Prostate gland (tissue), 2 donors: ENCODE measurements around the gene KIF1B. TPM values are rescaled to one million over a fixed set of nuclear protein-coding genes. Genes with fewer than 3 reads are reported as not detected.

Experiments used
- DNase-seq: peaks from one replicate; pipeline ENCODE4 v3.0.0-alpha.2; 2019; ENCODE audit warnings: low spot score
- H3K27ac ChIP-seq, 2 donors: fragments of 200-600 bp; sonication (generic); 2 replicates each; pipeline ENCODE4 v1.5.1; 2017 to 2019
- H3K27me3 ChIP-seq: fragments of 200-600 bp; sonication (generic); replicated peaks from 2 replicates; pipeline ENCODE4 v1.5.1; 2019; ENCODE audit not compliant: insufficient read depth
- H3K36me3 ChIP-seq, 2 donors: fragments of 200-600 bp; sonication (generic); 1 replicate in 1 of 2; 2 replicates in 1 of 2; pipeline versions ENCODE4 v1.5.1 to v1.8.1; 2017 to 2019
- H3K4me1 ChIP-seq: fragments of 200-600 bp; sonication (generic); replicated peaks from 2 replicates; pipeline ENCODE4 v1.5.1; 2019
- H3K4me3 ChIP-seq, 2 donors: fragments of 200-600 bp; sonication (generic); 2 replicates each; pipeline ENCODE4 v1.5.1; 2017 to 2019
- H3K9me3 ChIP-seq: fragments of 200-600 bp; sonication (generic); 2 replicates; pipeline ENCODE4 v1.5.1; 2017
- CTCF ChIP-seq, 4 experiments: fragments of 200-600 bp in 2 of 4; fragments of 450-650 bp in 2 of 4; sonication (generic) in 2 of 4; IDR thresholded peaks; 1 replicate in 3 of 4; 2 replicates in 1 of 4; pipeline ENCODE4 v1.5.1; 2016 to 2019; ENCODE audit warnings: antibody characterized with exemption in 4 of 4, mild to moderate bottlenecking in 2 of 4, moderate library complexity in 2 of 4
- POLR2A ChIP-seq: fragments of 450-650 bp; IDR thresholded peaks from one replicate; pipeline ENCODE4 v1.6.1; 2016; ENCODE audit warnings: antibody characterized with exemption, mild to moderate bottlenecking
- POLR2AphosphoS5 ChIP-seq: sonication (generic); formaldehyde crosslinking; IDR thresholded peaks from one replicate; pipeline ENCODE4 v1.6.1; 2017; ENCODE audit warnings: antibody characterized with exemption
- WGBS: methylation state at CpG from one replicate; pipeline ENCODE4 v1.1.5; 2018; 5-methylcytosine and 5-hydroxymethylcytosine counted together
- intact Hi-C: fragments of 100-400 bp; cut with DNase I; formaldehyde crosslinking; loops from one replicate; pipeline ENCODE4 v1.14.2; 2022
- total RNA-seq, 2 donors: library from RNA; depleted of rRNA; stranded (reverse); fragments of >200 nt; gene quantifications; one replicate each; pipeline ENCODE4 v1.1.0, GENCODE V29; 2016

The KIF1B gene
- total RNA-seq, 2 donors from 2014 or later: 31.3 to 56.8 TPM

GRCh38 chr1:10229903-10230302, 19.5 kb downstream of the KIF1B start:
- no peak overlapping the region for H3K27ac ChIP-seq
- 93% methylated on average over 5 of the region's 5 CpGs for WGBS
- H3K9me3 ChIP-seq: no peaks in the 10 kb centered on the region
- TF ChIP-seq POLR2AphosphoS5 (no peak), CTCF (IDR thresholded peaks at IDR 0.05) (no peak), POLR2A (no peak)
- intact Hi-C loops: no loop called here
- no peak overlapping the region for H3K4me3 ChIP-seq
- no peak for DNase-seq
- no peaks in the 10 kb centered on the region for H3K27me3 ChIP-seq
- H3K36me3 ChIP-seq: no peaks in the 10 kb centered on the region
- H3K4me1 ChIP-seq: no peaks in the 10 kb centered on the region

- Histone ChIP-seq H3K27me3 (no peaks in the 10 kb centered on the region), H3K36me3 (no peaks in the 10 kb centered on the region), H3K9me3 (no peaks in the 10 kb centered on the region), H3K27ac (no peak overlapping the region), H3K4me1 (no peaks in the 10 kb centered on the region), H3K4me3 (no peak overlapping the region)
- no peak for DNase-seq
- intact Hi-C loops: no loop called here
- 21% methylated on average over 5 of the region's 5 CpGs for WGBS
- TF ChIP-seq CTCF (IDR thresholded peaks at IDR 0.05) (no peak), POLR2AphosphoS5 (no peak), POLR2A (no peak)
These were observed 21.8 kb downstream of the KIF1B start for GRCh38 chr1:10232163-10232562.

DNA sequence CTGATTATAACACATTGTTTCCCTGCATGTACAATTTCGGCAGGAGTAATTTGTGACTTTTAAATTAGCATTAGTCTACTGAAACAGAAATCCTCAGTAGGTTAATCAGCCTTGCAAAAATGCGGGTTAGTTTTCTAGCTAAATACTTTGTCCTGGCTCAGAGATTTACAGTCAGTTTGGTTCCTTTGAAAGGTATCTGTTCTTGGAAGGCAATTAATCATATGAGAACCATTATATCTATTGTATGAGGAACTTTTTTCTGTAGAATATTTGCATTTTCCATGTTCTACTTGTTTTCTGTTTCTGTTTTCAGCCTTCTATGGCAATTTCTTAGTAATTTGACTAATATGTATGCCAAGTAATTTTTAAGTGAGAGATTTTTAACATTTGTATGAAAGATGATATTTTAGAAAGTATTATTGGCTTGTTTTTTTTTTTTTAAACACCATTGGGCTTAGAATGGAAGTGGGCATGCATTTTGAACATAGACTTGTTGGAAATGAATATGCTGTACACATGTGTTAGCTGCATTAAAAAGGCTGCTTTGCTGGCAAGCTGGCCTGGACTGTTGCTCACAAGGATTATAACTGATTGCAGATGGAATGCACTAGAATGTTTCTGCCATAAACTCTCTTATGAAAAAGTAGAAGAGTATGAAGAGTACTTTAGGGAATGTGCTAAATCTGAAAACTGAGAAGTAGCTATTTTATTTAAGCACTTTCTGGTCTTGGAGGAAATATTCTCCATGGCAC, 26.2 kb downstream of the KIF1B start:
- H3K9me3 ChIP-seq: no peaks in the 10 kb centered on the region
- no peaks in the 10 kb centered on the region for H3K27me3 ChIP-seq
- H3K4me1 ChIP-seq: no peaks in the 10 kb centered on the region
- H3K4me3 ChIP-seq: no peak overlapping the region
- intact Hi-C loops: no loop called here
- WGBS: 61% methylated on average over 2 of the region's 2 CpGs
- TF ChIP-seq POLR2AphosphoS5 (no peak), POLR2A (no peak), CTCF (IDR thresholded peaks at IDR 0.05) (no peak)
- H3K36me3 ChIP-seq: no peaks in the 10 kb centered on the region
- no peak overlapping the region for H3K27ac ChIP-seq
- no peak for DNase-seq

- intact Hi-C loops: no loop called here
- H3K36me3 ChIP-seq: no peaks in the 10 kb centered on the region
- no peak overlapping the region for H3K4me3 ChIP-seq
- no peak for TF ChIP-seq POLR2AphosphoS5
- no peaks in the 10 kb centered on the region for H3K9me3 ChIP-seq
- no peak for DNase-seq
- WGBS: 74% methylated on average over 1 of the region's 1 CpG
- H3K27me3 ChIP-seq: no peaks in the 10 kb centered on the region
- no peak overlapping the region for H3K27ac ChIP-seq
- H3K4me1 ChIP-seq: no peaks in the 10 kb centered on the region
These were observed 26.8 kb downstream of the KIF1B start for GRCh38 chr1:10237157-10237539.

DNA sequence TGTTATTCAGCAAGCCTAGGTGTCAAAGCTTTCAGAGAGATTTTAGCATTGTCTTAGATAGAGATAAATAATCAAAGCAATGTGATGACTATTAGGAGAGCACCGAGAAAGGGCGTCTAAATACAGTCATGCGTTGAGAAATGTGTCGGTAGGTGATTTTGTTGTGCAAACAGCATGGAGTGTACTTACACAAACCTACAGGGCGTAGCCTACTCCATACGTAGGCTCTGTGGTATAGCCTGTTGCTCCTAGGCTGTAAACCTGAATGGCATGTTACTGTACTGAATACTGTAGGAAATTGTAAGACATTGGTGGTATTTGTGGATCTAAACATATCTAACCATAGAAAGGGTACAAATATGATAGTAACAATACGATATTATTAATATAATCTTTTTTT, 31.8 kb downstream of the KIF1B start:
- WGBS: 89% methylated on average over 7 of the region's 7 CpGs
- Histone ChIP-seq H3K27me3 (no peaks in the 10 kb centered on the region), H3K4me1 (no peaks in the 10 kb centered on the region), H3K9me3 (no peaks in the 10 kb centered on the region), H3K36me3 (no peaks in the 10 kb centered on the region), H3K4me3 (no peak overlapping the region), H3K27ac (no peak overlapping the region)
- no peak for DNase-seq
- TF ChIP-seq CTCF (IDR thresholded peaks at IDR 0.05): no peak
- TF ChIP-seq POLR2A: no peak
- no peak for TF ChIP-seq POLR2AphosphoS5
- intact Hi-C loops: no loop called here
